Caco-2 (cell line): ENCODE data around the gene RPN2. TPM values are rescaled to one million over a fixed set of nuclear protein-coding genes. Genes with fewer than 3 reads are reported as not detected.

Experiments
- BruUV-seq: library from RNA; stranded (reverse); fragments of 400-500 nt; replicated peaks from 2 replicates; lab custom pipeline; 2021; lab: Mats Ljungman, UMichigan
- CTCF ChIA-PET: fragments of 300-600 bp; sonication (Branson Sonifier 250); formaldehyde crosslinking; loops from one replicate; lab custom pipeline; 2022; ENCODE audit warnings: antibody characterized with exemption; lab: Charles Lee
- POLR2A ChIA-PET: fragments of 300-600 bp; sonication (Branson Sonifier 250); formaldehyde crosslinking; loops from one replicate; lab custom pipeline; 2022; ENCODE audit warnings: antibody characterized with exemption; lab: Charles Lee
- DNase-seq, 2 experiments: peaks; one replicate each; pipeline versions ENCODE4 v3.0.0 to v3.0.0-alpha.2; 2020 to 2022
- H3K27me3 ChIP-seq: replicated peaks from 2 replicates; pipeline ENCODE4 v1.6.0; 2011; ENCODE audit warnings: low read length; ENCODE audit not compliant: control insufficient read depth, insufficient read depth
- H3K36me3 ChIP-seq: 2 replicates; pipeline ENCODE4 v1.5.1; 2011; ENCODE audit warnings: low read length; ENCODE audit not compliant: control insufficient read depth, insufficient read depth
- H3K4me1 ChIP-seq: fragments of 250-450 bp; sonication (Bioruptor Pico); 2 replicates; pipeline ENCODE4 v1.5.1; 2020; ENCODE audit warnings: mild to moderate bottlenecking
- H3K4me3 ChIP-seq: 2 replicates; pipeline ENCODE4 v1.5.1; 2011; ENCODE audit warnings: low read depth, mild to moderate bottlenecking, control low read depth, low read length
- H3K9me3 ChIP-seq: fragments of 250-450 bp; sonication (Bioruptor Pico); 2 replicates; pipeline ENCODE4 v1.5.1; 2020; ENCODE audit warnings: mild to moderate bottlenecking, moderate library complexity
- H3K27ac Mint-ChIP-seq: one replicate; pipeline ENCODE4 v1.8.0; 2022; ENCODE audit warnings: mixed read lengths; ENCODE audit not compliant: unreplicated experiment
- H3K27me3 Mint-ChIP-seq: one replicate; pipeline ENCODE4 v1.8.0; 2022; ENCODE audit warnings: mixed read lengths; ENCODE audit not compliant: insufficient read depth, unreplicated experiment
- H3K36me3 Mint-ChIP-seq: one replicate; pipeline ENCODE4 v1.8.0; 2022; ENCODE audit warnings: mild to moderate bottlenecking, mixed read lengths; ENCODE audit not compliant: insufficient read depth, unreplicated experiment
- H3K4me1 Mint-ChIP-seq: one replicate; pipeline ENCODE4 v1.8.0; 2022; ENCODE audit warnings: low read depth, mixed read lengths; ENCODE audit not compliant: unreplicated experiment
- H3K4me3 Mint-ChIP-seq: one replicate; pipeline ENCODE4 v1.8.0; 2022; ENCODE audit warnings: mild to moderate bottlenecking, moderate library complexity, mixed read lengths; ENCODE audit not compliant: unreplicated experiment
- H3K9me3 Mint-ChIP-seq: one replicate; pipeline ENCODE4 v1.8.0; 2022; ENCODE audit warnings: mixed read lengths; ENCODE audit not compliant: unreplicated experiment
- CTCF ChIP-seq, 2 experiments: fragments of 200-600 bp in 1 of 2; IDR thresholded peaks; 1 replicate in 1 of 2; 2 replicates in 1 of 2; pipeline versions ENCODE4 v1.5.1 to v1.8.0; 2011 to 2022; ENCODE audit warnings: antibody characterized with exemption in 1 of 2, control low read depth in 1 of 2, inconsistent platforms in 1 of 2, low read depth in 1 of 2, low read length in 1 of 2, mild to moderate bottlenecking in 1 of 2, moderate library complexity in 1 of 2; ENCODE audit not compliant: insufficient read depth in 1 of 2, severe bottlenecking in 1 of 2, unreplicated experiment in 1 of 2
- intact Hi-C: fragments of 100-400 bp; cut with micrococcal nuclease; formaldehyde crosslinking; loops from one replicate; pipeline ENCODE4 v1.10.0; 2022; ENCODE audit not compliant: unreplicated experiment
- total RNA-seq: library from RNA; stranded (reverse); gene quantifications from 2 replicates; pipeline ENCODE4 v1.2.3, GENCODE V29; 2022

The RPN2 gene
- total RNA-seq, 1 experiment from 2014 or later = 838 TPM

GRCh38 chr20:37282556-37282955 lies 103.4 kb downstream of the RPN2 start:
- peak in 1 of 2 experiments; percentile 55 for DNase-seq
- Histone ChIP-seq H3K4me1 (peaks cover 25% of the 10 kb centered on the region), H3K4me3 (no peak overlapping the region), H3K9me3 (no peaks in the 10 kb centered on the region), H3K36me3 (no peaks in the 10 kb centered on the region), H3K27me3 (no peaks in the 10 kb centered on the region)
- TF ChIP-seq CTCF (IDR thresholded peaks at IDR 0.05; ENCODE audit: insufficient read depth in 1 of 2, low read depth in 1 of 2, low read length in 1 of 2, severe bottlenecking in 1 of 2, unreplicated experiment in 1 of 2) = peak; percentile 61 to 69
- Mint-ChIP-seq H3K27ac (no peak overlapping the region), H3K4me3 (no peak overlapping the region), H3K9me3 (no peaks in the 10 kb centered on the region), H3K36me3 (no peaks in the 10 kb centered on the region), H3K27me3 (no peaks in the 10 kb centered on the region), H3K4me1 (peaks cover 7% of the 10 kb centered on the region)
- POLR2A ChIA-PET = interaction anchor here (0.5 kb wide), 1 partner anchor 195 kb away, joined by 3 read pairs; no protein-coding TSS in a partner anchor
- intact Hi-C loops = loop anchor here (1.0 to 2.0 kb wide), 2 partner anchors 100 to 252 kb away; no protein-coding TSS in a partner anchor
- CTCF ChIA-PET = interaction anchor here (0.6 to 1.4 kb wide), 9 partner anchors 23 to 253 kb away, joined by 3 to 6 read pairs (median 3); no protein-coding TSS in a partner anchor
- BruUV-seq = no TSS peak

- Mint-ChIP-seq H3K27ac (no peak overlapping the region), H3K27me3 (no peaks in the 10 kb centered on the region), H3K4me3 (no peak overlapping the region), H3K36me3 (no peaks in the 10 kb centered on the region), H3K4me1 (peaks cover 7% of the 10 kb centered on the region), H3K9me3 (no peaks in the 10 kb centered on the region)
- Histone ChIP-seq H3K27me3 (no peaks in the 10 kb centered on the region), H3K36me3 (no peaks in the 10 kb centered on the region), H3K9me3 (no peaks in the 10 kb centered on the region), H3K4me1 (peaks cover 28% of the 10 kb centered on the region), H3K4me3 (no peak overlapping the region)
- intact Hi-C loops = loop anchor here (2.0 kb wide), 1 partner anchor 99 kb away; no protein-coding TSS in a partner anchor
- TF ChIP-seq CTCF (IDR thresholded peaks at IDR 0.05; ENCODE audit: insufficient read depth in 1 of 2, low read depth in 1 of 2, low read length in 1 of 2, severe bottlenecking in 1 of 2, unreplicated experiment in 1 of 2) = no peak
- BruUV-seq = no TSS peak
- POLR2A ChIA-PET = interaction anchor here (0.6 kb wide), 1 partner anchor 43 kb away, joined by 4 read pairs; no protein-coding TSS in a partner anchor
- CTCF ChIA-PET = interaction anchor here (1.0 kb wide), 1 partner anchor 24 kb away, joined by 3 read pairs; no protein-coding TSS in a partner anchor
- no peak for DNase-seq
Measured at GRCh38 chr20:37283530-37284195, 104.5 kb downstream of the RPN2 start.

GRCh38 chr20:37284691-37285161 lies 105.6 kb downstream of the RPN2 start:
- BruUV-seq = no TSS peak
- no peaks in the 10 kb centered on the region for H3K27me3 Mint-ChIP-seq
- ChIA-PET POLR2A (interaction anchor here (0.6 kb wide), 1 partner anchor 60 kb away, joined by 4 read pairs; no protein-coding TSS in a partner anchor), CTCF (interaction anchor here (0.9 kb wide), 1 partner anchor 10 kb away, joined by 3 read pairs; no protein-coding TSS in a partner anchor)
- peak overlapping the region; percentile 5 for H3K27ac Mint-ChIP-seq
- H3K4me1 Mint-ChIP-seq = peaks cover 7% of the 10 kb centered on the region
- Histone ChIP-seq H3K4me1 (peaks cover 28% of the 10 kb centered on the region), H3K27me3 (no peaks in the 10 kb centered on the region), H3K9me3 (no peaks in the 10 kb centered on the region), H3K4me3 (no peak overlapping the region), H3K36me3 (no peaks in the 10 kb centered on the region)
- no peaks in the 10 kb centered on the region for H3K9me3 Mint-ChIP-seq
- peaks cover 6% of the 10 kb centered on the region for H3K36me3 Mint-ChIP-seq
- no peak for TF ChIP-seq CTCF (IDR thresholded peaks at IDR 0.05; ENCODE audit: insufficient read depth in 1 of 2, low read depth in 1 of 2, low read length in 1 of 2, severe bottlenecking in 1 of 2, unreplicated experiment in 1 of 2)
- intact Hi-C loops = no loop called here
- no peak overlapping the region for H3K4me3 Mint-ChIP-seq
- no peak for DNase-seq
